ENCODE data around the gene PCDH15.

The PCDH15 gene

GRCh38 chr10:53770903-53771302 lies 1030.1 kb downstream of the PCDH15 start:
- no peak overlapping the region for H3K4me3 ChIP-seq (ENCODE audit: low read length)
- TF ChIP-seq ZNF274 (IDR thresholded peaks at IDR 0.05; ENCODE audit: low read depth, low read length), result no peak

GRCh38 chr10:53765311-53765710 lies 1035.7 kb downstream of the PCDH15 start:
- H3K4me3 ChIP-seq (ENCODE audit: low read length), result no peak overlapping the region
- TF ChIP-seq ZNF274 (IDR thresholded peaks at IDR 0.05; ENCODE audit: low read depth, low read length), result no peak

- TF ChIP-seq ZNF274 (IDR thresholded peaks at IDR 0.05; ENCODE audit: low read depth, low read length), result no peak
- H3K4me3 ChIP-seq (ENCODE audit: low read length), result no peak overlapping the region
These were observed 1046.3 kb downstream of the PCDH15 start for GRCh38 chr10:53754596-53755250.

Data from GM08714 (cell line).